ACC112 (cell line): ENCODE data around the gene CDK7.

Experiments used
- H2AFZ ChIP-seq: fragments of 200-600 bp; sonication (generic); one replicate; pipeline ENCODE4 v1.6.0; 2017; ENCODE audit warnings: antibody characterized with exemption, low read length; ENCODE audit not compliant: unreplicated experiment
- H3K27ac ChIP-seq: fragments of 200-600 bp; sonication (generic); 2 replicates; pipeline ENCODE4 v1.5.1; 2014; ENCODE audit warnings: low read depth, mild to moderate bottlenecking, antibody characterized with exemption, low read length, moderate library complexity
- H3K27me3 ChIP-seq: fragments of 200-600 bp; sonication (generic); 2 replicates; pipeline ENCODE4 v1.6.1; 2014; ENCODE audit warnings: mild to moderate bottlenecking, antibody characterized with exemption, low read length, moderate library complexity, mixed read lengths; ENCODE audit not compliant: insufficient read depth
- H3K36me3 ChIP-seq: fragments of 200-600 bp; sonication (generic); 2 replicates; pipeline ENCODE4 v1.6.1; 2016; ENCODE audit warnings: mild to moderate bottlenecking, antibody characterized with exemption, low read length, moderate library complexity, mixed read lengths; ENCODE audit not compliant: insufficient read depth
- H3K4me1 ChIP-seq: fragments of 200-600 bp; sonication (generic); one replicate; pipeline ENCODE4 v1.6.1; 2016; ENCODE audit warnings: low read length, mixed read lengths; ENCODE audit not compliant: insufficient read depth, unreplicated experiment, control insufficient read depth
- H3K4me3 ChIP-seq: fragments of 200-600 bp; sonication (generic); 2 replicates; pipeline ENCODE4 v1.5.1; 2014; ENCODE audit warnings: mild to moderate bottlenecking, low read depth, low read length
- H3K79me2 ChIP-seq: fragments of 200-600 bp; sonication (generic); one replicate; pipeline ENCODE4 v1.6.0; 2016; ENCODE audit warnings: low read length; ENCODE audit not compliant: control insufficient read depth, unreplicated experiment, insufficient read depth

Gene CDK7

GRCh38 chr5:69261034-69261433 is 26.3 kb downstream of the CDK7 start:
- no peak overlapping the region for H3K4me3 ChIP-seq
- H3K27me3 ChIP-seq: no peaks in the 10 kb centered on the region
- peaks cover 8% of the 10 kb centered on the region for H3K79me2 ChIP-seq
- peaks cover 46% of the 10 kb centered on the region for H3K36me3 ChIP-seq
- peaks cover 10% of the 10 kb centered on the region for H3K4me1 ChIP-seq
- no peak overlapping the region for H2AFZ ChIP-seq
- H3K27ac ChIP-seq: peak overlapping the region; percentile 45; the same call in 1 of the 2 replicates

- Histone ChIP-seq H3K79me2 (no peaks in the 10 kb centered on the region), H3K4me1 (peaks cover 4% of the 10 kb centered on the region), H3K27ac (no peak overlapping the region), H3K4me3 (no peak overlapping the region), H3K27me3 (no peaks in the 10 kb centered on the region), H2AFZ (no peak overlapping the region), H3K36me3 (peaks cover 21% of the 10 kb centered on the region)
Measured at GRCh38 chr5:69265931-69266330, 31.2 kb downstream of the CDK7 start.

- no peak overlapping the region for H2AFZ ChIP-seq
- no peaks in the 10 kb centered on the region for H3K79me2 ChIP-seq
- H3K4me1 ChIP-seq: peaks cover 9% of the 10 kb centered on the region
- no peaks in the 10 kb centered on the region for H3K27me3 ChIP-seq
- peaks cover 20% of the 10 kb centered on the region for H3K36me3 ChIP-seq
- H3K4me3 ChIP-seq: no peak overlapping the region
- H3K27ac ChIP-seq: no peak overlapping the region
Measured at GRCh38 chr5:69268899-69269298, 34.2 kb downstream of the CDK7 start.

- Histone ChIP-seq H3K79me2 (no peaks in the 10 kb centered on the region), H2AFZ (no peak overlapping the region), H3K4me1 (peaks cover 9% of the 10 kb centered on the region), H3K27me3 (no peaks in the 10 kb centered on the region), H3K27ac (no peak overlapping the region), H3K4me3 (no peak overlapping the region), H3K36me3 (peaks cover 22% of the 10 kb centered on the region)
Measured at GRCh38 chr5:69270840-69271239, 36.2 kb downstream of the CDK7 start.

- H3K4me3 ChIP-seq: no peak overlapping the region
- no peaks in the 10 kb centered on the region for H3K27me3 ChIP-seq
- H3K27ac ChIP-seq: peak overlapping the region; percentile 19; the same call in 1 of the 2 replicates
- peaks cover 9% of the 10 kb centered on the region for H3K4me1 ChIP-seq
- no peak overlapping the region for H2AFZ ChIP-seq
- no peaks in the 10 kb centered on the region for H3K79me2 ChIP-seq
- H3K36me3 ChIP-seq: peaks cover 25% of the 10 kb centered on the region
Measured at GRCh38 chr5:69271376-69271775, 36.7 kb downstream of the CDK7 start.

GRCh38 chr5:69275563-69275962 is 40.9 kb downstream of the CDK7 start:
- Histone ChIP-seq H3K4me1 (peaks cover 9% of the 10 kb centered on the region), H3K27me3 (no peaks in the 10 kb centered on the region), H3K36me3 (peaks cover 19% of the 10 kb centered on the region), H3K27ac (no peak overlapping the region), H2AFZ (no peak overlapping the region), H3K4me3 (no peak overlapping the region), H3K79me2 (no peaks in the 10 kb centered on the region)

- Histone ChIP-seq H3K4me1 (peaks cover 4% of the 10 kb centered on the region), H3K36me3 (peaks cover 22% of the 10 kb centered on the region), H3K27ac (no peak overlapping the region), H3K79me2 (no peaks in the 10 kb centered on the region), H2AFZ (no peak overlapping the region), H3K27me3 (no peaks in the 10 kb centered on the region), H3K4me3 (no peak overlapping the region)
Measured at GRCh38 chr5:69276422-69277174, 41.9 kb downstream of the CDK7 start.

- Histone ChIP-seq H3K79me2 (no peaks in the 10 kb centered on the region), H3K27me3 (no peaks in the 10 kb centered on the region), H3K27ac (no peak overlapping the region), H3K4me3 (no peak overlapping the region), H2AFZ (no peak overlapping the region), H3K36me3 (peaks cover 8% of the 10 kb centered on the region), H3K4me1 (no peaks in the 10 kb centered on the region)
Measured at GRCh38 chr5:69279517-69279916, 44.8 kb downstream of the CDK7 start.

- Histone ChIP-seq H3K27me3 (no peaks in the 10 kb centered on the region), H3K27ac (no peak overlapping the region), H3K36me3 (peaks cover 11% of the 10 kb centered on the region)
Measured at GRCh38 chr5:69281114-69281513, 46.4 kb downstream of the CDK7 start.

GRCh38 chr5:69284203-69284602 is 49.5 kb downstream of the CDK7 start:
- Histone ChIP-seq H3K4me3 (no peak overlapping the region), H3K36me3 (peaks cover 7% of the 10 kb centered on the region; the same call in 1 of the 2 replicates), H3K4me1 (no peaks in the 10 kb centered on the region), H3K79me2 (no peaks in the 10 kb centered on the region), H3K27me3 (no peaks in the 10 kb centered on the region), H3K27ac (no peak overlapping the region), H2AFZ (no peak overlapping the region)

More at GRCh38 chr5:69281114-69281513, 46.4 kb downstream of the CDK7 start:
- H3K4me3 ChIP-seq: no peak overlapping the region
- H3K4me1 ChIP-seq: no peaks in the 10 kb centered on the region
- no peaks in the 10 kb centered on the region for H3K79me2 ChIP-seq
- no peak overlapping the region for H2AFZ ChIP-seq

- Histone ChIP-seq H3K79me2 (no peaks in the 10 kb centered on the region), H3K36me3 (peaks cover 7% of the 10 kb centered on the region; the same call in 1 of the 2 replicates), H3K4me3 (no peak overlapping the region), H3K27ac (no peak overlapping the region), H3K4me1 (no peaks in the 10 kb centered on the region), H3K27me3 (no peaks in the 10 kb centered on the region), H2AFZ (no peak overlapping the region)
Measured at GRCh38 chr5:69285448-69286116, 50.9 kb downstream of the CDK7 start.
